ENCODE data around the gene MYL6B.

- peak; percentile 5 to 58 (median 11) for TF ChIP-seq CTCF (IDR thresholded peaks at IDR 0.05)
- no peak for TF ChIP-seq POLR2A (IDR thresholded peaks at IDR 0.05)
These were observed 36.9 kb downstream of the MYL6B start, which contains the start of gene SMARCC2 for GRCh38 chr12:56189099-56189917.

Measured in vagina (tissue), 2 donors.